Spleen (tissue), 7 donors: ENCODE measurements around the gene PSIP1.

Source experiments
- POLR2A ChIP-seq, 3 donors: fragments of 450-650 bp; IDR thresholded peaks; one replicate each; pipeline ENCODE4 v1.5.1; 2017; ENCODE audit warnings: antibody characterized with exemption in 3 of 3, mild to moderate bottlenecking in 1 of 3
- TF ChIP-seq, protein P1 (sequence below), 11 experiments: fragments of 200-600 bp in 7 of 11; fragments of 450-650 bp in 4 of 11; sonication (generic) in 4 of 11; IDR thresholded peaks in 8 of 11; conservative IDR thresholded peaks in 3 of 11; 1 replicate in 7 of 11; 2 replicates in 4 of 11; pipeline versions ENCODE4 v1.4.0 to v1.8.0; 2016 to 2021; ENCODE audit warnings: antibody characterized with exemption in 11 of 11, inconsistent platforms in 4 of 11, mild to moderate bottlenecking in 1 of 11
- donor health status: DM: no; HTN: no; CAD: no; lungs with moderate emphysema.
- donor health status: DM: no; HTN: no; CAD: no.
- donor health status: DM: no; HTN: no; CAD: no.

GRCh38 chr9:15492485-15493150 lies 18.2 kb downstream of the PSIP1 start:
- TF ChIP-seq, protein P1, sequence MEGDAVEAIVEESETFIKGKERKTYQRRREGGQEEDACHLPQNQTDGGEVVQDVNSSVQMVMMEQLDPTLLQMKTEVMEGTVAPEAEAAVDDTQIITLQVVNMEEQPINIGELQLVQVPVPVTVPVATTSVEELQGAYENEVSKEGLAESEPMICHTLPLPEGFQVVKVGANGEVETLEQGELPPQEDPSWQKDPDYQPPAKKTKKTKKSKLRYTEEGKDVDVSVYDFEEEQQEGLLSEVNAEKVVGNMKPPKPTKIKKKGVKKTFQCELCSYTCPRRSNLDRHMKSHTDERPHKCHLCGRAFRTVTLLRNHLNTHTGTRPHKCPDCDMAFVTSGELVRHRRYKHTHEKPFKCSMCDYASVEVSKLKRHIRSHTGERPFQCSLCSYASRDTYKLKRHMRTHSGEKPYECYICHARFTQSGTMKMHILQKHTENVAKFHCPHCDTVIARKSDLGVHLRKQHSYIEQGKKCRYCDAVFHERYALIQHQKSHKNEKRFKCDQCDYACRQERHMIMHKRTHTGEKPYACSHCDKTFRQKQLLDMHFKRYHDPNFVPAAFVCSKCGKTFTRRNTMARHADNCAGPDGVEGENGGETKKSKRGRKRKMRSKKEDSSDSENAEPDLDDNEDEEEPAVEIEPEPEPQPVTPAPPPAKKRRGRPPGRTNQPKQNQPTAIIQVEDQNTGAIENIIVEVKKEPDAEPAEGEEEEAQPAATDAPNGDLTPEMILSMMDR (IDR thresholded peaks at IDR 0.05 in 8 of 11, conservative IDR thresholded peaks at IDR 0.05 in 3 of 11): no peak
- no peak for TF ChIP-seq POLR2A (IDR thresholded peaks at IDR 0.05)
